HepG2 (cell line): Measurements from ENCODE around the gene LCE5A. TPM values are rescaled to one million over a fixed set of nuclear protein-coding genes. Genes with fewer than 3 reads are reported as not detected.

Experiments used
- ATAC-seq: fragments of 200-7000 bp; cut with Tn5 transposase; 3 replicates; pipeline ENCODE4 v1.9.1; 2020; ENCODE audit warnings: mild to moderate bottlenecking, moderate library complexity
- BruUV-seq: library from RNA; stranded (reverse); fragments of 400-500 nt; replicated peaks from 2 replicates; lab custom pipeline; 2021; lab: Mats Ljungman, UMichigan
- CTCF ChIA-PET: fragments of 300-600 bp; formaldehyde crosslinking; extraction: SDS; loops from one replicate; lab custom pipeline; 2021; ENCODE audit warnings: low total read pairs, inconsistent platforms, low intra/inter-chr PET ratio; lab: Yijun Ruan, JAX
- POLR2A ChIA-PET: fragments of 350-600 bp; sonication (Branson Sonifier 250); formaldehyde crosslinking; loops from one replicate; lab custom pipeline; 2020; ENCODE audit warnings: antibody characterized with exemption, inconsistent platforms; lab: Yijun Ruan, JAX
- DNase-seq: peaks from one replicate; pipeline ENCODE4 v3.0.0-alpha.2; 2015; ENCODE audit warnings: low spot score
- FAIRE-seq: peaks from 3 replicates; lab custom pipeline; 2011; peaks lifted over from hg19 to GRCh38; lab: Jason Lieb, UNC
- H2AFZ ChIP-seq: one replicate; pipeline ENCODE4 v1.6.1; 2011; ENCODE audit warnings: low read length, inconsistent platforms
- H3K27ac ChIP-seq: fragments of 300-600 bp; 3 replicates; pipeline ENCODE4 v1.8.0; 2011; ENCODE audit warnings: mixed run types, mild to moderate bottlenecking, mixed read lengths, low read length, inconsistent platforms; ENCODE audit not compliant: insufficient read depth; ENCODE audit errors: extremely low read length
- H3K27me3 ChIP-seq, 2 experiments: fragments of 200-600 bp in 1 of 2; 2 replicates in 1 of 2; 3 replicates in 1 of 2; pipeline versions ENCODE4 v1.6.0 to v1.8.0; 2011; ENCODE audit warnings: low read length in 2 of 2, mild to moderate bottlenecking in 2 of 2, moderate library complexity in 2 of 2, inconsistent platforms in 1 of 2; ENCODE audit not compliant: insufficient read depth in 2 of 2, control insufficient read depth in 1 of 2
- H3K36me3 ChIP-seq, 2 experiments: fragments of 200-600 bp in 1 of 2; replicated peaks in 1 of 2; 2 replicates in 1 of 2; 3 replicates in 1 of 2; pipeline versions ENCODE4 v1.5.1 to v1.8.0; 2011; ENCODE audit warnings: low read length in 2 of 2, inconsistent platforms in 1 of 2; ENCODE audit not compliant: insufficient read depth in 2 of 2, control insufficient read depth in 1 of 2
- H3K4me1 ChIP-seq: 2 replicates; pipeline ENCODE4 v1.5.1; 2012; ENCODE audit warnings: low read length, inconsistent platforms; ENCODE audit not compliant: insufficient read depth
- H3K4me2 ChIP-seq: 2 replicates; pipeline ENCODE4 v1.6.0; 2011; ENCODE audit warnings: low read depth, low read length, inconsistent platforms
- H3K4me3 ChIP-seq, 3 experiments: fragments of 200-600 bp in 1 of 3; sonication (generic), shearing (Covaris generic) in 1 of 3; replicated peaks in 1 of 3; 2 replicates each; pipeline ENCODE4 v1.5.1; 2011 to 2016; ENCODE audit warnings: low read length in 3 of 3, inconsistent platforms in 2 of 3, low read depth in 2 of 3, mild to moderate bottlenecking in 2 of 3, control low read depth in 1 of 3, mixed read lengths in 1 of 3; ENCODE audit not compliant: insufficient read depth in 1 of 3
- H3K79me2 ChIP-seq: one replicate; pipeline ENCODE4 v1.6.1; 2011; ENCODE audit warnings: low read length, inconsistent platforms; ENCODE audit not compliant: insufficient read depth
- H3K9ac ChIP-seq: 2 replicates; pipeline ENCODE4 v1.6.0; 2011; ENCODE audit warnings: mild to moderate bottlenecking, low read depth, low read length, inconsistent platforms; ENCODE audit not compliant: insufficient read depth
- H3K9me3 ChIP-seq: 2 replicates; pipeline ENCODE4 v1.5.1; 2012; ENCODE audit warnings: mild to moderate bottlenecking, low read length
- H4K20me1 ChIP-seq: 2 replicates; pipeline ENCODE4 v1.6.0; 2011; ENCODE audit warnings: inconsistent platforms, mild to moderate bottlenecking, low read length, moderate library complexity; ENCODE audit not compliant: insufficient read depth
- CAMTA2 ChIP-seq: sonication (generic); formaldehyde crosslinking; IDR thresholded peaks from 2 replicates; pipeline ENCODE4 v1.4.0; 2020; ENCODE audit warnings: mild to moderate bottlenecking, missing genetic modification reagents, borderline replicate concordance
- CHD2 ChIP-seq: IDR thresholded peaks from 2 replicates; pipeline ENCODE4 v1.6.1; 2011; ENCODE audit warnings: low read depth, low read length, improper control_type of control experiment
- EZH2 ChIP-seq: conservative IDR thresholded peaks from 2 replicates; pipeline ENCODE4 v1.6.1; 2012; ENCODE audit warnings: mild to moderate bottlenecking, low read depth, low read length, moderate library complexity
- MBD4 ChIP-seq: IDR thresholded peaks from 2 replicates; pipeline ENCODE4 v1.6.1; 2012; ENCODE audit warnings: low read length, inconsistent platforms, borderline replicate concordance
- PITX1 ChIP-seq: sonication (generic); formaldehyde crosslinking; IDR thresholded peaks from 2 replicates; pipeline ENCODE4 v1.5.1; 2020; ENCODE audit warnings: mild to moderate bottlenecking, missing genetic modification reagents
- ZNF674 ChIP-seq: sonication (generic); formaldehyde crosslinking; IDR thresholded peaks from 2 replicates; pipeline ENCODE4 v1.5.0; 2020; ENCODE audit warnings: low read depth, mild to moderate bottlenecking, missing genetic modification reagents
- ZNF878 ChIP-seq: sonication (generic); formaldehyde crosslinking; IDR thresholded peaks from 2 replicates; pipeline ENCODE4 v1.8.1; 2023; ENCODE audit warnings: mild to moderate bottlenecking, missing genetic modification reagents, moderate library complexity
- WGBS: methylation state at CpG from one replicate; pipeline ENCODE4 v1.1.6; 2017; ENCODE audit warnings: low lambda C conversion rate; 5-methylcytosine and 5-hydroxymethylcytosine counted together
- in situ Hi-C: cut with HindIII; loops from 2 replicates; pipeline ENCODE4 v1.10.0; 2017; ENCODE audit warnings: low pct_unique_long_range_greater_than_20kb; ENCODE audit not compliant: extremely low pct_ligation_motif_present
- intact Hi-C: fragments of 100-400 bp; cut with micrococcal nuclease; formaldehyde crosslinking; loops from one replicate; pipeline ENCODE4 v1.10.0; 2022; ENCODE audit not compliant: unreplicated experiment
- polyA plus RNA-seq, 8 experiments: library from polyadenylated mRNA; depleted of rRNA in 3 of 8; stranded (reverse) in 7 of 8; unstranded in 1 of 8; fragments of >200 nt; fragmentation: Illumina TruSeq in 4 of 8; extraction: Trizol in 4 of 8; gene quantifications; 2 replicates each; pipeline versions ENCODE4 v1.2.1 to v1.2.3, GENCODE V29; 2011 to 2016; ENCODE audit warnings: low read depth in 4 of 8, missing spikeins in 1 of 8, mixed read lengths in 1 of 8; ENCODE audit not compliant: insufficient read depth in 1 of 8
- total RNA-seq, 5 experiments: library from RNA; depleted of rRNA; stranded (reverse); fragments of >200 nt; fragmentation: Illumina TruSeq; extraction: Trizol; gene quantifications; 2 replicates each; pipeline ENCODE4 v1.2.3, GENCODE V29; 2016; ENCODE audit warnings: low read depth in 1 of 5
- TF ChIP-seq, protein P1 (sequence below): sonication (generic); formaldehyde crosslinking; IDR thresholded peaks from 2 replicates; pipeline ENCODE4 v1.5.0; 2020; ENCODE audit warnings: mild to moderate bottlenecking, missing genetic modification reagents, borderline replicate concordance
- TF ChIP-seq, protein P2 (sequence below): sonication (generic); formaldehyde crosslinking; IDR thresholded peaks from 2 replicates; pipeline ENCODE4 v1.4.0; 2020; ENCODE audit warnings: missing genetic modification reagents

The LCE5A gene
- total and polyA plus RNA-seq, 2 of the 13 experiments (the other 11 are each of a cell fraction or from before 2014, with no cell fraction given): not detected

DNA sequence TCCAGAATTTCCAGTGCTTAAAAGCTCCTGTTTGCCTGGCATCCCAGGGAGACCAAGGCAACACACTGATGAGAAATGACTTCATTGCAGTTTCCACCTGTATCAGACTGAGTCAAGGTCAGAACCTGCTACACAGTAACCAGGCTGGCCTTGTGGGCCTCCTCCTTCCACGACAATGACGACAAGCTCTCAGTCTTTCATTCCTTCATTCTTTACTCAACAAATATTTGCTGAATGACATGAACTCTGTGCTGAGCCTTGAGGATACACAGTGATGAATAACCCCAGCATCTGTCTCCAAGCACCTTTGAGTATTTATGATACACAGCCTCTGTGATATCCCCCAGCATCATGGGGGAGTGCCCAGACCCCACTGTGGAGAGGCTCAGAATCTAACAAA is 8.9 kb upstream of the LCE5A start:
- POLR2A ChIA-PET: no interaction called here
- 0% methylated on average over 2 of the region's 2 CpGs for WGBS
- in situ Hi-C loops: no loop called here
- TF ChIP-seq, protein P1, sequence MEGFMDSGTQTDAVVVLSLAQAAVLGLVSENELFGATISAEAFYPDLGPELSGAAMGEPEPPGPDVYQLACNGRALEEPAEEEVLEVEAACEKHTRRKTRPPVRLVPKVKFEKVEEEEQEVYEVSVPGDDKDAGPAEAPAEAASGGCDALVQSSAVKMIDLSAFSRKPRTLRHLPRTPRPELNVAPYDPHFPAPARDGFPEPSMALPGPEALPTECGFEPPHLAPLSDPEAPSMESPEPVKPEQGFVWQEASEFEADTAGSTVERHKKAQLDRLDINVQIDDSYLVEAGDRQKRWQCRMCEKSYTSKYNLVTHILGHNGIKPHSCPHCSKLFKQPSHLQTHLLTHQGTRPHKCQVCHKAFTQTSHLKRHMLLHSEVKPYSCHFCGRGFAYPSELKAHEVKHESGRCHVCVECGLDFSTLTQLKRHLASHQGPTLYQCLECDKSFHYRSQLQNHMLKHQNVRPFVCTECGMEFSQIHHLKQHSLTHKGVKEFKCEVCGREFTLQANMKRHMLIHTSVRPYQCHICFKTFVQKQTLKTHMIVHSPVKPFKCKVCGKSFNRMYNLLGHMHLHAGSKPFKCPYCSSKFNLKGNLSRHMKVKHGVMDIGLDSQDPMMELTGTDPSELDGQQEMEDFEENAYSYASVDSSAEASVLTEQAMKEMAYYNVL (CRISPR knock-in tag): peak; percentile 25; the same call in 1 of the 2 replicates
- no peak for TF ChIP-seq MBD4
- Histone ChIP-seq H3K9me3 (no peaks in the 10 kb centered on the region), H3K36me3 (no peaks in the 10 kb centered on the region), H3K79me2 (no peaks in the 10 kb centered on the region), H3K27me3 (no peaks in the 10 kb centered on the region; a peak in 1 of 5 replicates), H3K4me3 (no peak overlapping the region), H3K4me1 (peaks cover 9% of the 10 kb centered on the region; the same call in 1 of the 2 replicates), H4K20me1 (no peaks in the 10 kb centered on the region), H3K4me2 (no peak overlapping the region), H3K9ac (no peak overlapping the region), H2AFZ (no peak overlapping the region), H3K27ac (no peak overlapping the region)
- no peak for FAIRE-seq
- DNase-seq: peak; percentile 22
- BruUV-seq: no TSS peak
- CTCF ChIA-PET: no interaction called here
- peak; percentile 30; the same call in 2 of the 3 replicates for ATAC-seq
- intact Hi-C loops: no loop called here

DNA sequence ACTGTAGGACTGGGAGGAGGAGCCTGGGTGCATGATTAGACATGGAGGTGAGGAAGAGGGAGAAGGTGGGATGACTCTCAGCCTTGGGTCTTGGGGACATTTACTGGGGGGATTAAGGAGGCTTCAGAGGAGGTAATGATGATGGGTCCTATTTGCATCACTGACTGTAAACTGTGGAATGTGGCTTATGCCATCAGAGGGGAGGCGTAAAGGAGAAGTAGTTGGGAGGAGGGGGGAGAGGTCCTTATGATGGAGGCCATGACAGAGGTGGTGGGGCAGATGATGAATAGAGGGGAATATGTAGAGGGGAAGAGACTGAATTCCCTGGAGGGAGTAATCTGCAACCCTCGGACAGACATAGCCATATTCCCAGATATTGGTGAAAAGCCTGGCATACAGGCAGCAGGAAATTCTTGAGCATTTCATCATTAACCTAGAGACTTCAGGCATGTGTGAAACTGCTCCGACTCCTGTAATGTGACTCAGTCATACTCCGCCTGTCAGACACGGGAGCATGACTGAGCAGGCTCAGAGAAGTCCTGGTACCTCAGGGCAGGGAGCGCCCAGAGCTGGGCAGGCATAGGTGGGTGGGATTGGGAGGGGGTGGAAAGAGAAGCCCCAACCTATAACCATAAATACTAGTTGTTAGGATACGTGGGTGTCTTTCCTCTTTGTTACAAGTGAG is 8.0 kb upstream of the LCE5A start:
- Histone ChIP-seq H4K20me1 (no peaks in the 10 kb centered on the region), H3K9ac (no peak overlapping the region), H3K79me2 (no peaks in the 10 kb centered on the region), H3K27ac (no peak overlapping the region), H3K4me1 (peaks cover 9% of the 10 kb centered on the region; the same call in 1 of the 2 replicates), H3K4me3 (no peak overlapping the region), H3K36me3 (no peaks in the 10 kb centered on the region), H3K9me3 (no peaks in the 10 kb centered on the region), H2AFZ (no peak overlapping the region), H3K4me2 (no peak overlapping the region), H3K27me3 (no peaks in the 10 kb centered on the region; a peak in 1 of 5 replicates)
- ChIA-PET CTCF (no interaction called here), POLR2A (no interaction called here)
- no TSS peak for BruUV-seq
- ATAC-seq (no peak), DNase-seq (no peak), FAIRE-seq (no peak)
- WGBS: 12% methylated on average over 7 of the region's 7 CpGs
- intact Hi-C loops (no loop called here), in situ Hi-C loops (no loop called here)
- TF ChIP-seq ZNF674: no peak
- TF ChIP-seq ZNF878 (CRISPR knock-in tag): no peak
- TF ChIP-seq, protein P1 (CRISPR knock-in tag): no peak
- no peak for TF ChIP-seq CAMTA2
- no peak for TF ChIP-seq EZH2
- TF ChIP-seq, protein P2, sequence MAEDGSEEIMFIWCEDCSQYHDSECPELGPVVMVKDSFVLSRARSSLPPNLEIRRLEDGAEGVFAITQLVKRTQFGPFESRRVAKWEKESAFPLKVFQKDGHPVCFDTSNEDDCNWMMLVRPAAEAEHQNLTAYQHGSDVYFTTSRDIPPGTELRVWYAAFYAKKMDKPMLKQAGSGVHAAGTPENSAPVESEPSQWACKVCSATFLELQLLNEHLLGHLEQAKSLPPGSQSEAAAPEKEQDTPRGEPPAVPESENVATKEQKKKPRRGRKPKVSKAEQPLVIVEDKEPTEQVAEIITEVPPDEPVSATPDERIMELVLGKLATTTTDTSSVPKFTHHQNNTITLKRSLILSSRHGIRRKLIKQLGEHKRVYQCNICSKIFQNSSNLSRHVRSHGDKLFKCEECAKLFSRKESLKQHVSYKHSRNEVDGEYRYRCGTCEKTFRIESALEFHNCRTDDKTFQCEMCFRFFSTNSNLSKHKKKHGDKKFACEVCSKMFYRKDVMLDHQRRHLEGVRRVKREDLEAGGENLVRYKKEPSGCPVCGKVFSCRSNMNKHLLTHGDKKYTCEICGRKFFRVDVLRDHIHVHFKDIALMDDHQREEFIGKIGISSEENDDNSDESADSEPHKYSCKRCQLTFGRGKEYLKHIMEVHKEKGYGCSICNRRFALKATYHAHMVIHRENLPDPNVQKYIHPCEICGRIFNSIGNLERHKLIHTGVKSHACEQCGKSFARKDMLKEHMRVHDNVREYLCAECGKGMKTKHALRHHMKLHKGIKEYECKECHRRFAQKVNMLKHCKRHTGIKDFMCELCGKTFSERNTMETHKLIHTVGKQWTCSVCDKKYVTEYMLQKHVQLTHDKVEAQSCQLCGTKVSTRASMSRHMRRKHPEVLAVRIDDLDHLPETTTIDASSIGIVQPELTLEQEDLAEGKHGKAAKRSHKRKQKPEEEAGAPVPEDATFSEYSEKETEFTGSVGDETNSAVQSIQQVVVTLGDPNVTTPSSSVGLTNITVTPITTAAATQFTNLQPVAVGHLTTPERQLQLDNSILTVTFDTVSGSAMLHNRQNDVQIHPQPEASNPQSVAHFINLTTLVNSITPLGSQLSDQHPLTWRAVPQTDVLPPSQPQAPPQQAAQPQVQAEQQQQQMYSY: no peak
- TF ChIP-seq CHD2: no peak
- TF ChIP-seq PITX1: no peak
